RWPE2 (cell line): ENCODE measurements around the gene DLK1.

ENCODE experiments used
- ATAC-seq: fragments of 200-7000 bp; cut with Tn5 transposase; 3 replicates; pipeline ENCODE4 v1.9.1; 2021; ENCODE audit warnings: low read depth
- DNase-seq: peaks from one replicate; pipeline ENCODE4 v3.0.0-alpha.2; 2020; ENCODE audit warnings: low spot score
- H3K27ac ChIP-seq: fragments of 450-650 bp; 2 replicates; pipeline ENCODE4 v1.5.1; 2017; ENCODE audit warnings: mild to moderate bottlenecking; ENCODE audit not compliant: poor library complexity, severe bottlenecking
- H3K27me3 ChIP-seq: fragments of 250-450 bp; sonication (Bioruptor Pico); 2 replicates; pipeline ENCODE4 v1.5.1; 2021; ENCODE audit warnings: mild to moderate bottlenecking, moderate library complexity; ENCODE audit not compliant: insufficient read depth, poor library complexity, severe bottlenecking
- H3K36me3 ChIP-seq: fragments of 250-450 bp; sonication (Bioruptor Pico); 2 replicates; pipeline ENCODE4 v1.5.1; 2020; ENCODE audit warnings: low read depth, mild to moderate bottlenecking, moderate library complexity
- H3K4me1 ChIP-seq: fragments of 250-450 bp; sonication (Bioruptor Pico); 2 replicates; pipeline ENCODE4 v1.5.1; 2021; ENCODE audit warnings: mild to moderate bottlenecking, moderate library complexity; ENCODE audit not compliant: insufficient read depth, poor library complexity, severe bottlenecking
- H3K4me3 ChIP-seq: fragments of 250-450 bp; sonication (Bioruptor Pico); 2 replicates; pipeline ENCODE4 v1.5.1; 2021; ENCODE audit warnings: mild to moderate bottlenecking, moderate library complexity; ENCODE audit not compliant: severe bottlenecking
- H3K9me3 ChIP-seq: fragments of 250-450 bp; sonication (Bioruptor Pico); 2 replicates; pipeline ENCODE4 v1.5.1; 2021; ENCODE audit warnings: mild to moderate bottlenecking, moderate library complexity; ENCODE audit not compliant: severe bottlenecking
- CTCF ChIP-seq: fragments of 450-650 bp; IDR thresholded peaks from one replicate; pipeline ENCODE4 v1.5.1; 2017; ENCODE audit warnings: mild to moderate bottlenecking, moderate library complexity; ENCODE audit not compliant: poor library complexity, severe bottlenecking

DLK1 gene

DNA sequence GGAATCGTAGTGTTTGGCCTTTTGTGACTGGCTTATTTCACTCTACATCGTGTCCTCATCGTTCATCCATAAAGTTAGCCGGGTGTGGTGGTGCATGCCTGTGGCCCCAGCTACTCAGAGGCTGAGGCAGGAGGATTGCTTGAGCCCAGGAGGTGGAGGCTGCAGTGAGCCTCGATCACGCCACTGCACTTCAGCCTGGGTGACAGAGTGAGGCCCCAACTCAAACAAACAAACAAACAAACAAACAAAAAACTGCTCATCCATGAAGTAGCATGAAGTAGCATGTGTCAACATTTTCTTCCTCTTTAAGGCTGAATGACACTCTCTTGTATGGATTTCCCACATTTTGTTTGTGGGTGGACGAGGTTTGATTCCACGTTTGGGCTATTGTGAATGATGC, 55.3 kb downstream of the DLK1 start:
- TF ChIP-seq CTCF = no peak
- Histone ChIP-seq H3K36me3 (no peaks in the 10 kb centered on the region), H3K4me1 (no peaks in the 10 kb centered on the region), H3K27ac (no peak overlapping the region), H3K4me3 (no peak overlapping the region), H3K9me3 (no peaks in the 10 kb centered on the region), H3K27me3 (no peaks in the 10 kb centered on the region)
- ATAC-seq (no peak), DNase-seq (peak; percentile 22)

GRCh38 chr14:100782516-100783320, 56.0 kb downstream of the DLK1 start:
- Histone ChIP-seq H3K4me3 (no peak overlapping the region), H3K4me1 (no peaks in the 10 kb centered on the region), H3K27me3 (no peaks in the 10 kb centered on the region), H3K9me3 (no peaks in the 10 kb centered on the region), H3K27ac (no peak overlapping the region), H3K36me3 (no peaks in the 10 kb centered on the region)
- TF ChIP-seq CTCF = no peak
- DNase-seq (peak; percentile 51), ATAC-seq (no peak)

DNA sequence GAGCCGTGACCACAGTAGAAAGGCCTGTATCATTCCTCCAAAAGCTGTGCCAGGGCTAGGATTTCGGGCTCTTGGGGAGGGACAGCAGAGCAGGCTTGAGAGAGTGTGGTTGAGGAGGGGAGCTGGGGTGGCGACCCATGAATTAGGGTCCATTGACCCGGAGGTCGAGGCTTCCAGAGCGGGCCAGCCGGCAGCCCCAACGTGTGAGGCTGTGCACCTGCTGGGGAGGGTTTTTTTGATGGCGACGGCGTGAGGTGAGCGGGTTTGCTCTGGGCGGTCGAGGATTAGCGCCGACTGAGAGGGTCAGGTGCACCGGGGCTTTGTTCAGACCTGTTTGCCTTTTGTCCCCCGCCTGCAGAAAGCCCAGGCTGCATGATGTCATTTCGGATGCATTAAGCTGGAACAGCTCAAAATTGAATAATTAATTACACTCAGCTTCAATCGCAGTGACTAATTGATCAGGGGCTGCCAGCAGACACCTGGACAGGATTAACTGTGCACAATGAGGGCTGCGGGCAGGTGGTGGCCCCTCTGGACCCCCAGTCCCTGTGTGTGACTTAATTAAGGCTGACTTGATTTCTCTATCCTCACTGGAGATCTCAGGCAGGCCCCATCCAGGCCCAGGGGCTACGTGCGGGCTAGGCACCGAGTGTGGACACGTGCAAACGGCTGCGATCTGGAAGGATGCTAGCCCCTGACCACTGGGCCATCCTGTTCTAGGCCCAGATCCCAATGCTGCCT, 57.1 kb downstream of the DLK1 start:
- peak; percentile 62 for DNase-seq

DNA sequence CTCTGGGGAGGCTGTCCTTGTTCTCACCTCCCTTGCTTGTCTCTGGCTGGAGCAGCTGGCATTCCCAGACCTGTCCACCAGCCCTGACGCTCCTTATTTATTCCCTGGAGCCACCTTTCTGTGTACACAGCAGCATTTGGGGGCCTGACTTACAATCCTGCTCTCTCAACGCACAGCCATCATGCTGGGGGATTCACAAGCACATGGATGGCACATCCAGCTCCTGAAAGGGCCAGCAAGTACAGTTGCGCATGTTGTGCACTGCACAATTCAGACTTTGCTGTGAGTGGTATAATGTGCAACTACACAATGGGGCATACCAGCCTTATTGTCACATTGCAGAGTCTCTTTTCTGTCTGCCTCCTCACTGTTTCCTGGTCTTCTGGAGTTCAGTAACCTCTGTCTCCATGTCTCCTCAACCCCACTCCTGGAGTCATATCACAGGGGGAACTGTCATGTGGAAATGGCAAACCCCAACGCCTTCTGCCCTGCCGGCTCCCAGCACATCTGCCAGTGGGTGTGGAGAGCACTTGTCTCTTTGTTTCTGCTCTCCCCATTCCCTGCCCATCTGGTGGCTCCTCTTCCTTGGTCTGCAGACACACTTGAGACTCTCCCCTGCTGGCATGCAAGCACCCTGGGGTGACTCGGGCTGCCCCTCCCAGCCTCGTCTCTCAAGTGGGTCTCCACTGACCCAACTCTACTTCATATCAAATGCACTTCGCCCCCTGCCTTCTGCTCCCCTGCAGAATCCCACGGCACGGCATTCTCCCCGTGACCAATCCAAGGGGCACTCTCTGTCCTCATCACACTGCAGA, 58.0 kb downstream of the DLK1 start:
- ATAC-seq (no peak), DNase-seq (peak; percentile 40)
- H3K36me3 ChIP-seq = no peaks in the 10 kb centered on the region
- H3K4me1 ChIP-seq = no peaks in the 10 kb centered on the region
- no peaks in the 10 kb centered on the region for H3K9me3 ChIP-seq
- H3K27me3 ChIP-seq = no peaks in the 10 kb centered on the region
- H3K27ac ChIP-seq = no peak overlapping the region
- no peak for TF ChIP-seq CTCF
- no peak overlapping the region for H3K4me3 ChIP-seq

More for the DNA sequence above, 57.1 kb downstream of the DLK1 start:
- Histone ChIP-seq H3K9me3 (no peaks in the 10 kb centered on the region), H3K4me3 (no peak overlapping the region), H3K27ac (no peak overlapping the region), H3K36me3 (no peaks in the 10 kb centered on the region), H3K4me1 (no peaks in the 10 kb centered on the region), H3K27me3 (no peaks in the 10 kb centered on the region)
- no peak for TF ChIP-seq CTCF
- no peak for ATAC-seq
